Measurements from ENCODE around the gene TCF4. TPM values are rescaled to one million over a fixed set of nuclear protein-coding genes. Genes with fewer than 3 reads are reported as not detected.

Gene TCF4
- total RNA-seq, 1 experiment from 2014 or later = 93.7 TPM

- CTCF ChIA-PET = no interaction called here
- intact Hi-C loops (cut with micrococcal nuclease; ENCODE audit: unreplicated experiment) = no loop called here
- peaks cover 4% of the 10 kb centered on the region for H3K36me3 Mint-ChIP-seq (ENCODE audit: insufficient read depth, unreplicated experiment)
Observed at GRCh38 chr18:55466789-55467188, 121.2 kb downstream of the TCF4 start.

GRCh38 chr18:55465313-55465712 is 122.7 kb downstream of the TCF4 start:
- Mint-ChIP-seq H3K9me3 (ENCODE audit: unreplicated experiment) (no peaks in the 10 kb centered on the region), H3K4me1 (ENCODE audit: low read depth, unreplicated experiment) (no peaks in the 10 kb centered on the region), H3K27ac (ENCODE audit: unreplicated experiment) (no peak overlapping the region), H3K4me3 (ENCODE audit: unreplicated experiment) (no peak overlapping the region), H3K36me3 (ENCODE audit: insufficient read depth, unreplicated experiment) (peaks cover 4% of the 10 kb centered on the region), H3K27me3 (ENCODE audit: insufficient read depth, unreplicated experiment) (no peaks in the 10 kb centered on the region)
- H3K4me1 ChIP-seq = no peaks in the 10 kb centered on the region
- H3K4me3 ChIP-seq (ENCODE audit: low read depth, low read length) = no peak overlapping the region
- ChIA-PET CTCF (no interaction called here), POLR2A (no interaction called here)
- no peak for DNase-seq
- TF ChIP-seq CTCF (IDR thresholded peaks at IDR 0.05; ENCODE audit: insufficient read depth in 1 of 2, low read depth in 1 of 2, low read length in 1 of 2, severe bottlenecking in 1 of 2, unreplicated experiment in 1 of 2) = no peak
- no peaks in the 10 kb centered on the region for H3K9me3 ChIP-seq
- H3K27me3 ChIP-seq (replicated peaks; ENCODE audit: control insufficient read depth, insufficient read depth, low read length) = no peaks in the 10 kb centered on the region
- BruUV-seq (replicated peaks) = no TSS peak
- intact Hi-C loops (cut with micrococcal nuclease; ENCODE audit: unreplicated experiment) = no loop called here
- H3K36me3 ChIP-seq (ENCODE audit: control insufficient read depth, insufficient read depth, low read length) = no peaks in the 10 kb centered on the region

More at GRCh38 chr18:55466789-55467188, 121.2 kb downstream of the TCF4 start:
- Mint-ChIP-seq H3K27me3 (ENCODE audit: insufficient read depth, unreplicated experiment) (no peaks in the 10 kb centered on the region), H3K27ac (ENCODE audit: unreplicated experiment) (no peak overlapping the region), H3K4me3 (ENCODE audit: unreplicated experiment) (no peak overlapping the region), H3K4me1 (ENCODE audit: low read depth, unreplicated experiment) (no peaks in the 10 kb centered on the region), H3K9me3 (ENCODE audit: unreplicated experiment) (no peaks in the 10 kb centered on the region)
- Histone ChIP-seq H3K9me3 (no peaks in the 10 kb centered on the region), H3K4me3 (ENCODE audit: low read depth, low read length) (no peak overlapping the region), H3K4me1 (no peaks in the 10 kb centered on the region), H3K36me3 (ENCODE audit: control insufficient read depth, insufficient read depth, low read length) (no peaks in the 10 kb centered on the region), H3K27me3 (replicated peaks; ENCODE audit: control insufficient read depth, insufficient read depth, low read length) (no peaks in the 10 kb centered on the region)
- DNase-seq = no peak
- BruUV-seq (replicated peaks) = no TSS peak
- no peak for TF ChIP-seq CTCF (IDR thresholded peaks at IDR 0.05; ENCODE audit: insufficient read depth in 1 of 2, low read depth in 1 of 2, low read length in 1 of 2, severe bottlenecking in 1 of 2, unreplicated experiment in 1 of 2)
- POLR2A ChIA-PET = no interaction called here

- Mint-ChIP-seq H3K4me3 (ENCODE audit: unreplicated experiment) (no peak overlapping the region), H3K36me3 (ENCODE audit: insufficient read depth, unreplicated experiment) (peaks cover 4% of the 10 kb centered on the region), H3K9me3 (ENCODE audit: unreplicated experiment) (no peaks in the 10 kb centered on the region), H3K27ac (ENCODE audit: unreplicated experiment) (no peak overlapping the region), H3K27me3 (ENCODE audit: insufficient read depth, unreplicated experiment) (no peaks in the 10 kb centered on the region), H3K4me1 (ENCODE audit: low read depth, unreplicated experiment) (no peaks in the 10 kb centered on the region)
- intact Hi-C loops (cut with micrococcal nuclease; ENCODE audit: unreplicated experiment) = no loop called here
- DNase-seq = no peak
- no peak for TF ChIP-seq CTCF (IDR thresholded peaks at IDR 0.05; ENCODE audit: insufficient read depth in 1 of 2, low read depth in 1 of 2, low read length in 1 of 2, severe bottlenecking in 1 of 2, unreplicated experiment in 1 of 2)
- ChIA-PET CTCF (no interaction called here), POLR2A (no interaction called here)
- BruUV-seq (replicated peaks) = no TSS peak
- H3K4me3 ChIP-seq (ENCODE audit: low read depth, low read length) = no peak overlapping the region
- H3K4me1 ChIP-seq = no peaks in the 10 kb centered on the region
- H3K9me3 ChIP-seq = no peaks in the 10 kb centered on the region
- no peaks in the 10 kb centered on the region for H3K27me3 ChIP-seq (replicated peaks; ENCODE audit: control insufficient read depth, insufficient read depth, low read length)
- H3K36me3 ChIP-seq (ENCODE audit: control insufficient read depth, insufficient read depth, low read length) = no peaks in the 10 kb centered on the region
Observed at GRCh38 chr18:55464581-55464980, 123.4 kb downstream of the TCF4 start.

Measured in Caco-2 (cell line).